VCaP (cell line): ENCODE results near the gene IL22RA1.
A peak's percentile ranks its signal among the peaks of the same experiment; 100 is the strongest.

Source experiments
- H3K27ac ChIP-seq: fragments of 450-650 bp; 2 replicates; pipeline ENCODE4 v1.5.1; 2017
- TF ChIP-seq, protein P1 (sequence below): fragments of 450-650 bp; conservative IDR thresholded peaks from 2 replicates; pipeline ENCODE4 v1.5.1; 2017; ENCODE audit warnings: mild to moderate bottlenecking, moderate library complexity

IL22RA1 gene

DNA sequence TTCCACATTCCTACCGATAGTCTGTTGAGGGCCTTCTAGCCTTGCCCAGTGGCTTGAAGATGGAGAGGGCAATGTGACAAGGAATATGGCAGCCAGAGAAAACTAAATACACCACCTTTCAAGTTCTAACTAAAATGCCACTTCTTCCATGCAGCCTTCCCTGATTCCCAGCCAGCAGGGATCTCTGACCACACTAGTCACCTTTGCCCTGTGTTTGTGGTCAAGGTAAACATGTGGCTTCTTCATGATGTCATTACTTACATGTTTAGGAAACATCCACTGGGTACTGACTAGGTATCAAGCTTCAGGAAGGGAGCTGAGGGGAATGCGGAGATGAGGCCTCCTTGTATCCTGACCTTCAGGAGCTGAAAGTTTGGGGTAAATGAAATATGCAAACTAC, 22.6 kb upstream of the IL22RA1 start:
- H3K27ac ChIP-seq = no peak overlapping the region
- TF ChIP-seq, protein P1, sequence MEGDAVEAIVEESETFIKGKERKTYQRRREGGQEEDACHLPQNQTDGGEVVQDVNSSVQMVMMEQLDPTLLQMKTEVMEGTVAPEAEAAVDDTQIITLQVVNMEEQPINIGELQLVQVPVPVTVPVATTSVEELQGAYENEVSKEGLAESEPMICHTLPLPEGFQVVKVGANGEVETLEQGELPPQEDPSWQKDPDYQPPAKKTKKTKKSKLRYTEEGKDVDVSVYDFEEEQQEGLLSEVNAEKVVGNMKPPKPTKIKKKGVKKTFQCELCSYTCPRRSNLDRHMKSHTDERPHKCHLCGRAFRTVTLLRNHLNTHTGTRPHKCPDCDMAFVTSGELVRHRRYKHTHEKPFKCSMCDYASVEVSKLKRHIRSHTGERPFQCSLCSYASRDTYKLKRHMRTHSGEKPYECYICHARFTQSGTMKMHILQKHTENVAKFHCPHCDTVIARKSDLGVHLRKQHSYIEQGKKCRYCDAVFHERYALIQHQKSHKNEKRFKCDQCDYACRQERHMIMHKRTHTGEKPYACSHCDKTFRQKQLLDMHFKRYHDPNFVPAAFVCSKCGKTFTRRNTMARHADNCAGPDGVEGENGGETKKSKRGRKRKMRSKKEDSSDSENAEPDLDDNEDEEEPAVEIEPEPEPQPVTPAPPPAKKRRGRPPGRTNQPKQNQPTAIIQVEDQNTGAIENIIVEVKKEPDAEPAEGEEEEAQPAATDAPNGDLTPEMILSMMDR = no peak

DNA sequence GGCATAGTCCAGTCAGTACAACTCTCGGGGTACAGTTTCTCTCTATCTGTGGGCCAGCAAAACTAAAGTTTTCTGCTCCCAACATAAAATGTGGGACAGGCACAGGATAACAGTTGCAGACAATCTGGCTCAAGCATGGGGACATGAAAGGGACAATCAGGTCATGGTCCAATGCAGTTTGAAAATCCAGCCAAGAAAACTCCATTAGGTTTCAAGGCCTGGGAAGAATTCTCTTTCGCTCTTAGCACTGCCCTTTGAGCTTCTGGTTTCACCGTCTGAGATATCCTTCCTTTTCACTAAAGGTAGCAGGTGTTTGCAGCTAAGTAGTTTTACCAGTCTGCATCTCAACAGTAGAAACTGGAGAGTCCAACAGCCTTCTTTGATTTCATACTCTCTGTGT, 21.1 kb upstream of the IL22RA1 start:
- TF ChIP-seq, protein P1 = no peak

DNA sequence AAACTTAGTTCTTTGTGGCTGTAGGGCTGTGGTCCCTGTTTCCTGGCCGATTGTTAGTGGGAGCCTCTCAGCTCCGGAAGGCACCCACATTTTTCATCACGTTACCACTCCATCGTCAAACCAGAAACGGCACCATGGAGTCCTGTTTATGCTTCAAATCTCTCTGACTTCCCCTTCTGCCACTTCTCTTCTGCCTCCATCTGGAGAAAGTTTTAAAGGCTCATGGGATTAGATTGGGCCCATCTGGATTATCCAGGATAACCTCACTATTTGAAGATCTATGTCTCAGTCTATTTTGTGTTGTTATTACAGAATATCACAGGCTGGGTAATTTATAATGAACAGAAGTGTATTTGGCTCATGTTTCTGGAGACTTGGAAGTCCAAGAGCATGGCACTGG, 19.3 kb upstream of the IL22RA1 start:
- peak overlapping the region; percentile 51; the same call in 1 of the 2 replicates for H3K27ac ChIP-seq
- TF ChIP-seq, protein P1 = no peak

More for the DNA sequence above, 21.1 kb upstream of the IL22RA1 start:
- no peak overlapping the region for H3K27ac ChIP-seq

DNA sequence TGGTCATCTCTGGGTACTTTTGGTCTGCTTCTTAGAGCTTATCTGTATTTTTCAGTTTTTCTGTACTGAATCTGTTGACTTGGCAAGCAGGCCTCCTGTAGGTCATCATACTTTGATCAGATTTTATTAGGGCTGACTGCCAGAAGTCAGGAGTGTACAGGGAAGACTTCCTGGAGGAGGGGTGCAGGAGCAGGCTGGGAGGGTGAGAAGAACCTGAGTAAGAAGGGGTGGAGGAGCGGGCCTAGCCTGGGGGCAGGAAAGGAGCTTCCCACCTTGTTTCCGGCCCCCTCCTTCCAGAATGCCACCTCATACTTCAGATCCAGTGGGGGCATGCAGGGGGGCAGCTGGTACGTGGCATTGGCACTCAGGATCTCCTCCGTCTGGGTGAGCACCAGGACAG, 18.3 kb upstream of the IL22RA1 start:
- TF ChIP-seq, protein P1 = no peak
- H3K27ac ChIP-seq = peak overlapping the region; percentile 51

DNA sequence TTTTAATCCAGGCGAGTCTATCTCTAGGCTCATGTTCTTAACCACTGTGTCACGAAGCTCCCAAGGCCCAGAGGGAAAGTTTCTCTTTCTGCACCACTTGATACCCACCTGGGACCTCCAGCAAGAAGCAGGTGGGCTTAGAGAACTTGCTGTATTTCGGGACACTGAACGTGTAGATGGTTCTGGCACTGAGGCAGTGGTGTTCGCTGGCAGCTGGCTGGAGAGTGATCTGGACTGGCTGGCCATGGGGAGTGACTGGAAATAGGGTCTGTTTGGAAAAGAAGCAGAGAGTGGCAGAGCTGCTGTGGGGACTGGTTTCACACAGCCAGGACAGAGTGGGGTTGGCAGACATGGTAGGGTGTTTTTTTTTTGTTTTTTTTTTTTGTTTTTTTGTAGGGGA, 16.4 kb upstream of the IL22RA1 start:
- TF ChIP-seq, protein P1 = no peak

DNA sequence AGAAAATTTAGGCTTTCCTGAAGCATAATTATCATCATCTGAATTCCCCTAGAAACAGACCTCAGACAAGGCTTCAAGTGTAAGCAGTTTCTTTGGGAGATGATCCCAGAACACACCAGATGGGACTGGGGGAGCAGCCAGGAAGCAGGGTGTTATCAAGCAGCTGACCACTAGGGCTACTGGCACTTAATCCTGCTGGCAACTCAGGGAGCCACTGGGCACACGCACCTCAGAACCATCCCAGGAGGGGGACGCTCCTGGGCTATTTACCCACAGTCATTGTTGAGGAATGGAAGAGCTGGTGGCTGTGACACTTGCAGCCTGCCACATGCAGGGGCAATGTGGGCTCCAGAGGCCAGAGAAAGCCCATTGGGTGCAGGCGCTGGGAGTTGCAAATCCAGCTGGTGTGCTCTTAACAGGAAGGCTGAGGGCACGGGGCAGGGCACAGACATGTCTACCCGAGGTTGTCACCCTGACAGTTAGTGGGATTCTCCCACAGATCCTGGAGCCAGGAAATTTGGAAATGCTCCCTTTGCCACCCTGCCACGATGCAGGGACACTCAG, 15.1 kb upstream of the IL22RA1 start:
- H3K27ac ChIP-seq = no peak overlapping the region
- TF ChIP-seq, protein P1 = peak; percentile 13; the same call in 1 of the 2 replicates

More for the DNA sequence above, 16.4 kb upstream of the IL22RA1 start:
- H3K27ac ChIP-seq = no peak overlapping the region

DNA sequence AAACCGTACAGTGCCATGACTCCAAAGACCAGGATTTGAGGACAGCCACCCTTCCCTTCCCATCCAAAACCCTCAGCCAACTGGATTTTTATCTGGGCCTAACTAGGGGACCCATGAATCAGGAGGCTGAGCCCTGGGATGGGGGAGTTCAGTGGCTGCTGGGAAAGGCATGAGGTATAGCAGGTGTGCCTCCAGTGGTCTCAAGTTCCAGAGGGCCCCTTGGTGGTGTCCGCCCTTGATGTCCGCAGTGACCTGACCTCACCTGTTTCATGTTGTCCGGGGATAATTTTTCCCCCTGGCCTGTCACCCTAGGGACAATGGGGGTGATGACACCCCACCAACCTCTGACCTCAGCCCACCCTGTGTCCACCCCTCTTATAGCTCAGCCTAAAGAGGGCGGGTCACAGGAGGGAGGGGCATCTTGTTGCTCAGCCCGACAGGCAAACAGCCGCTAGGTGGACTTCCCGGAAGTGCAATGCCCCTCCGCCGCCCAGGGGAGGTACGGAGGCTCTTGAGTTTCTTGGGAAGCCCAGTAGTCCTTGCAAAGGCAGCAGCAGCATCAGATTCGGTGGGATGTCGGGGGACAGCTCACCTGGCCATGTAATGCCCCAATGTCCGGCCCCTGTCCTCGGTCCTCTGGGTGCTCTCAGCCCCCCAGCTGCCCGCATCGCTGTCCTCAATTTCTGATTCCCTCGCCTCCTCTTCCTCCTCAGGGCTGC, 13.8 kb upstream of the IL22RA1 start:
- no peak overlapping the region for H3K27ac ChIP-seq
- TF ChIP-seq, protein P1 = no peak
